ENCODE data around the gene GPBP1L1. TPM values are rescaled to one million over a fixed set of nuclear protein-coding genes. Genes with fewer than 3 reads are reported as not detected.
A peak's percentile ranks its signal among the peaks of the same experiment; 100 is the strongest.

Gene GPBP1L1
- total and polyA plus RNA-seq, 9 of the 15 experiments (the other 6 are each of a cell fraction or from before 2014, with no cell fraction given) = 86.0 to 216 (median 138) TPM

DNA sequence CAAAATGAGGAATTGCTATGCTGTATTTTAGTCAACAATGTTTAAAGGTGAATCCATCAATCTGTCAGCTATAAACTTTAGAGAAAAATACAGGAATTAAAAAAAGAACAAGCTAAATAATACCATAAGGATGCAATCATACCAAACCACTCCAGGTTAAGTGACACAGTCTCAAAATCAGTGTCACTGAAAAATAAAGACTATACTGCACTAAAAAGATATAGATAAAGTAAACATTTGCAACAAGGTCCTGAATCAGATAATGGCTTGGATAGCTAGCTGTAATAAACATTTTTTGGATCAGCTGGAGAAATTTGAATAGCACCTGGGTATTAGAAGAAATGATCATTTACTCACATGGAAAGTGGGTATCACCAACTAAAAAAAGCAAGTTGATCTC lies 7.8 kb downstream of the GPBP1L1 start:
- no peak for DNase-seq (ENCODE audit: extremely low read depth in 1 of 4, low spot score in 3 of 4)
- POLR2A ChIA-PET = interaction anchor here (1.2 to 8.9 kb wide), 4 partner anchors 8 to 33 kb away, joined by 3 to 95 read pairs (median 8); partner anchors contain the start of genes GPBP1L1 and TMEM69
- in situ Hi-C loops (cut with MboI) (no loop called here), intact Hi-C loops (cut with micrococcal nuclease) (no loop called here)
- H3K4me1 ChIP-seq (replicated peaks in 1 of 2; ENCODE audit: control insufficient read depth in 2 of 2, insufficient read depth in 2 of 2, low read length in 2 of 2) = peaks cover 9 to 19% of the 10 kb centered on the region in 2 experiments
- no peaks in the 10 kb centered on the region for H3K27me3 ChIP-seq (ENCODE audit: control insufficient read depth in 2 of 2, insufficient read depth in 2 of 2, low read length in 2 of 2)
- H3K79me2 ChIP-seq (ENCODE audit: control insufficient read depth, insufficient read depth, low read length) = peaks cover 96% of the 10 kb centered on the region
- no peak overlapping the region for H3K27ac ChIP-seq (ENCODE audit: extremely low read depth, low read depth, low read length)
- no peak overlapping the region for H3K9ac ChIP-seq (ENCODE audit: insufficient read depth in 1 of 2, low read depth in 2 of 2, low read length in 2 of 2)
- H3K4me2 ChIP-seq (ENCODE audit: insufficient read depth, low read length) = no peak overlapping the region
- CTCF ChIA-PET (ENCODE audit: low intra/inter-chr PET ratio) = no interaction called here
- no peak for ATAC-seq
- no peak for TF ChIP-seq CREB5 (CRISPR knock-in tag; IDR thresholded peaks at IDR 0.05)
- TF ChIP-seq, protein P1, sequence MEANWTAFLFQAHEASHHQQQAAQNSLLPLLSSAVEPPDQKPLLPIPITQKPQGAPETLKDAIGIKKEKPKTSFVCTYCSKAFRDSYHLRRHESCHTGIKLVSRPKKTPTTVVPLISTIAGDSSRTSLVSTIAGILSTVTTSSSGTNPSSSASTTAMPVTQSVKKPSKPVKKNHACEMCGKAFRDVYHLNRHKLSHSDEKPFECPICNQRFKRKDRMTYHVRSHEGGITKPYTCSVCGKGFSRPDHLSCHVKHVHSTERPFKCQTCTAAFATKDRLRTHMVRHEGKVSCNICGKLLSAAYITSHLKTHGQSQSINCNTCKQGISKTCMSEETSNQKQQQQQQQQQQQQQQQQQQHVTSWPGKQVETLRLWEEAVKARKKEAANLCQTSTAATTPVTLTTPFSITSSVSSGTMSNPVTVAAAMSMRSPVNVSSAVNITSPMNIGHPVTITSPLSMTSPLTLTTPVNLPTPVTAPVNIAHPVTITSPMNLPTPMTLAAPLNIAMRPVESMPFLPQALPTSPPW (CRISPR knock-in tag; IDR thresholded peaks at IDR 0.05) = no peak
- TF ChIP-seq, protein P2, sequence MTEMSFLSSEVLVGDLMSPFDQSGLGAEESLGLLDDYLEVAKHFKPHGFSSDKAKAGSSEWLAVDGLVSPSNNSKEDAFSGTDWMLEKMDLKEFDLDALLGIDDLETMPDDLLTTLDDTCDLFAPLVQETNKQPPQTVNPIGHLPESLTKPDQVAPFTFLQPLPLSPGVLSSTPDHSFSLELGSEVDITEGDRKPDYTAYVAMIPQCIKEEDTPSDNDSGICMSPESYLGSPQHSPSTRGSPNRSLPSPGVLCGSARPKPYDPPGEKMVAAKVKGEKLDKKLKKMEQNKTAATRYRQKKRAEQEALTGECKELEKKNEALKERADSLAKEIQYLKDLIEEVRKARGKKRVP (CRISPR knock-in tag; IDR thresholded peaks at IDR 0.05) = no peak
- TF ChIP-seq MYNN (IDR thresholded peaks at IDR 0.05) = no peak
- TF ChIP-seq MYNN (CRISPR knock-in tag; IDR thresholded peaks at IDR 0.05) = no peak
- no peak for TF ChIP-seq ZNF347 (CRISPR knock-in tag; IDR thresholded peaks at IDR 0.05; ENCODE audit: low read depth)
- TF ChIP-seq CBFA2T3 (IDR thresholded peaks at IDR 0.05) = peak; percentile 50
- no peak for TF ChIP-seq TCFL5 (CRISPR knock-in tag; conservative IDR thresholded peaks at IDR 0.05)
- peak in 1 of 2 experiments; percentile 73; a peak in 1 of 4 replicates for TF ChIP-seq RCOR1 (IDR thresholded peaks at IDR 0.05; ENCODE audit: borderline replicate concordance in 1 of 2, low read depth in 2 of 2, low read length in 2 of 2)
- TF ChIP-seq GMEB1 (CRISPR knock-in tag; IDR thresholded peaks at IDR 0.05) = no peak
- no peak for TF ChIP-seq CHD1 (IDR thresholded peaks at IDR 0.05; ENCODE audit: low read length)
- peak in 1 of 2 experiments; percentile 81; a peak in 3 of 4 replicates for TF ChIP-seq KDM1A (IDR thresholded peaks at IDR 0.05)
- no peak for TF ChIP-seq RUNX1 (IDR thresholded peaks at IDR 0.05; ENCODE audit: low read depth)
- no peak for TF ChIP-seq IRF1 (CRISPR knock-in tag; IDR thresholded peaks at IDR 0.05; ENCODE audit: borderline replicate concordance)
- H3K9me3 ChIP-seq (replicated peaks; ENCODE audit: control insufficient read depth, insufficient read depth, low read depth, low read length) = no peaks in the 10 kb centered on the region
- BruUV-seq (replicated peaks) = no TSS peak
- H3K36me3 ChIP-seq (ENCODE audit: control insufficient read depth, insufficient read depth, low read length) = peaks cover 50% of the 10 kb centered on the region; the same call in 2 of the 3 replicates
- H2AFZ ChIP-seq (ENCODE audit: low read depth, low read length) = no peak overlapping the region
- H3K9me1 ChIP-seq (ENCODE audit: control insufficient read depth, insufficient read depth, low read length) = peaks cover 3% of the 10 kb centered on the region
- FAIRE-seq = no peak
- H3K4me3 ChIP-seq = no peak overlapping the region
- peaks cover 43% of the 10 kb centered on the region for H4K20me1 ChIP-seq (replicated peaks; ENCODE audit: control insufficient read depth, insufficient read depth, low read length)

Measured in K562 (cell line).